Measurements from ENCODE around the gene MMP1.

GRCh38 chr11:102813484-102813883 is 15.5 kb upstream of the MMP1 start:
- TF ChIP-seq GATA2 (IDR thresholded peaks at IDR 0.05; ENCODE audit: low read depth, low read length): no peak
- TF ChIP-seq GATA3 (IDR thresholded peaks at IDR 0.05; ENCODE audit: low read depth, low read length): no peak

Data from SH-SY5Y (cell line).